Measurements from ENCODE around the gene WDR64. TPM values are rescaled to one million over a fixed set of nuclear protein-coding genes. Genes with fewer than 3 reads are reported as not detected.
"Not testable (repeated sequence)": the region's sequence is repeated elsewhere in the genome, so short reads cannot be mapped to it uniquely, and the experiment has no call there.

WDR64 gene
- total RNA-seq, 1 experiment from 2014 or later = not detected

DNA sequence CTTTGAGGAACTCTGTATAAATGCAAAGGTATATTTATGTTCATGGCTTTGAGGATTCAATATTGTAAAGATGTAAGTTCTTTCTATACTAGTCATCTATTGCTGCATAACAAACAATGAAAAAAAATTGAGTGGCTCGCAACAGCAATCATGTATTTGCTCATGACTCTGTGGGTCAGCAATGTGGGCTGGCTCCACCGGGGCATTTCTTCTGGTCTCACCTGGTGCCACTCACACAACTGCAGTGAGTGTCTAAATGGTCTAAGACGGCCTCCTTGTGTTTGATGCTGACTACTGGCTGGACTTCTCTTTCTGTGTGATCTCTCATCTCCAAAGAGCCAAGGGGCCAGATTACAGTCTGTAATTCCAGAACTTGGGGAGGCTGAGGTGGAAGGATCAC lies 150.8 kb downstream of the WDR64 start:
- ChIA-PET POLR2A (no interaction called here), CTCF (no interaction called here)
- Mint-ChIP-seq H3K4me3 (ENCODE audit: unreplicated experiment) (no peak overlapping the region), H3K27ac (ENCODE audit: unreplicated experiment) (no peak overlapping the region), H3K4me1 (ENCODE audit: low read depth, unreplicated experiment) (no peaks in the 10 kb centered on the region), H3K36me3 (ENCODE audit: insufficient read depth, unreplicated experiment) (no peaks in the 10 kb centered on the region), H3K9me3 (ENCODE audit: unreplicated experiment) (no peaks in the 10 kb centered on the region), H3K27me3 (ENCODE audit: insufficient read depth, unreplicated experiment) (peaks cover 3% of the 10 kb centered on the region)
- BruUV-seq (replicated peaks) = no TSS peak
- Histone ChIP-seq H3K4me3 (ENCODE audit: low read depth, low read length) (no peak overlapping the region), H3K36me3 (ENCODE audit: control insufficient read depth, insufficient read depth, low read length) (no peaks in the 10 kb centered on the region), H3K27me3 (replicated peaks; ENCODE audit: control insufficient read depth, insufficient read depth, low read length) (no peaks in the 10 kb centered on the region), H3K4me1 (no peaks in the 10 kb centered on the region), H3K9me3 (no peaks in the 10 kb centered on the region; the same call in 1 of the 2 replicates)
- DNase-seq = peak in 1 of 2 experiments; percentile 1
- TF ChIP-seq, protein P1, sequence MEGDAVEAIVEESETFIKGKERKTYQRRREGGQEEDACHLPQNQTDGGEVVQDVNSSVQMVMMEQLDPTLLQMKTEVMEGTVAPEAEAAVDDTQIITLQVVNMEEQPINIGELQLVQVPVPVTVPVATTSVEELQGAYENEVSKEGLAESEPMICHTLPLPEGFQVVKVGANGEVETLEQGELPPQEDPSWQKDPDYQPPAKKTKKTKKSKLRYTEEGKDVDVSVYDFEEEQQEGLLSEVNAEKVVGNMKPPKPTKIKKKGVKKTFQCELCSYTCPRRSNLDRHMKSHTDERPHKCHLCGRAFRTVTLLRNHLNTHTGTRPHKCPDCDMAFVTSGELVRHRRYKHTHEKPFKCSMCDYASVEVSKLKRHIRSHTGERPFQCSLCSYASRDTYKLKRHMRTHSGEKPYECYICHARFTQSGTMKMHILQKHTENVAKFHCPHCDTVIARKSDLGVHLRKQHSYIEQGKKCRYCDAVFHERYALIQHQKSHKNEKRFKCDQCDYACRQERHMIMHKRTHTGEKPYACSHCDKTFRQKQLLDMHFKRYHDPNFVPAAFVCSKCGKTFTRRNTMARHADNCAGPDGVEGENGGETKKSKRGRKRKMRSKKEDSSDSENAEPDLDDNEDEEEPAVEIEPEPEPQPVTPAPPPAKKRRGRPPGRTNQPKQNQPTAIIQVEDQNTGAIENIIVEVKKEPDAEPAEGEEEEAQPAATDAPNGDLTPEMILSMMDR (IDR thresholded peaks at IDR 0.05; ENCODE audit: insufficient read depth in 1 of 2, low read depth in 1 of 2, low read length in 1 of 2, severe bottlenecking in 1 of 2, unreplicated experiment in 1 of 2) = no peak
- intact Hi-C loops (cut with micrococcal nuclease; ENCODE audit: unreplicated experiment) = no loop called here

- H3K27me3 Mint-ChIP-seq (ENCODE audit: insufficient read depth, unreplicated experiment); H3K27ac Mint-ChIP-seq (ENCODE audit: unreplicated experiment); BruUV-seq (replicated peaks); CTCF ChIA-PET; H3K4me3 Mint-ChIP-seq (ENCODE audit: unreplicated experiment); H3K9me3 ChIP-seq; H3K9me3 Mint-ChIP-seq (ENCODE audit: unreplicated experiment); intact Hi-C loops (cut with micrococcal nuclease; ENCODE audit: unreplicated experiment); H3K36me3 ChIP-seq (ENCODE audit: control insufficient read depth, insufficient read depth, low read length); H3K4me3 ChIP-seq (ENCODE audit: low read depth, low read length); DNase-seq; H3K27me3 ChIP-seq (replicated peaks; ENCODE audit: control insufficient read depth, insufficient read depth, low read length); H3K4me1 ChIP-seq; POLR2A ChIA-PET; H3K4me1 Mint-ChIP-seq (ENCODE audit: low read depth, unreplicated experiment); H3K36me3 Mint-ChIP-seq (ENCODE audit: insufficient read depth, unreplicated experiment): not testable (repeated sequence)
Measured at GRCh38 chr1:241804706-241805105, 152.6 kb downstream of the WDR64 start.

GRCh38 chr1:241808265-241808664 lies 156.2 kb downstream of the WDR64 start:
- Histone ChIP-seq H3K4me1 (no peaks in the 10 kb centered on the region), H3K36me3 (ENCODE audit: control insufficient read depth, insufficient read depth, low read length) (no peaks in the 10 kb centered on the region), H3K9me3 (no peaks in the 10 kb centered on the region), H3K4me3 (ENCODE audit: low read depth, low read length) (no peak overlapping the region), H3K27me3 (replicated peaks; ENCODE audit: control insufficient read depth, insufficient read depth, low read length) (no peaks in the 10 kb centered on the region)
- ChIA-PET CTCF (no interaction called here), POLR2A (no interaction called here)
- no peaks in the 10 kb centered on the region for H3K9me3 Mint-ChIP-seq (ENCODE audit: unreplicated experiment)
- H3K4me1 Mint-ChIP-seq (ENCODE audit: low read depth, unreplicated experiment) = no peaks in the 10 kb centered on the region
- no TSS peak for BruUV-seq (replicated peaks)
- H3K27ac Mint-ChIP-seq (ENCODE audit: unreplicated experiment) = no peak overlapping the region
- TF ChIP-seq, protein P1 (IDR thresholded peaks at IDR 0.05; ENCODE audit: insufficient read depth in 1 of 2, low read depth in 1 of 2, low read length in 1 of 2, severe bottlenecking in 1 of 2, unreplicated experiment in 1 of 2) = no peak
- DNase-seq = no peak
- intact Hi-C loops (cut with micrococcal nuclease; ENCODE audit: unreplicated experiment) = no loop called here
- H3K27me3 Mint-ChIP-seq (ENCODE audit: insufficient read depth, unreplicated experiment) = peaks cover 3% of the 10 kb centered on the region
- H3K36me3 Mint-ChIP-seq (ENCODE audit: insufficient read depth, unreplicated experiment) = no peaks in the 10 kb centered on the region
- H3K4me3 Mint-ChIP-seq (ENCODE audit: unreplicated experiment) = no peak overlapping the region

DNA sequence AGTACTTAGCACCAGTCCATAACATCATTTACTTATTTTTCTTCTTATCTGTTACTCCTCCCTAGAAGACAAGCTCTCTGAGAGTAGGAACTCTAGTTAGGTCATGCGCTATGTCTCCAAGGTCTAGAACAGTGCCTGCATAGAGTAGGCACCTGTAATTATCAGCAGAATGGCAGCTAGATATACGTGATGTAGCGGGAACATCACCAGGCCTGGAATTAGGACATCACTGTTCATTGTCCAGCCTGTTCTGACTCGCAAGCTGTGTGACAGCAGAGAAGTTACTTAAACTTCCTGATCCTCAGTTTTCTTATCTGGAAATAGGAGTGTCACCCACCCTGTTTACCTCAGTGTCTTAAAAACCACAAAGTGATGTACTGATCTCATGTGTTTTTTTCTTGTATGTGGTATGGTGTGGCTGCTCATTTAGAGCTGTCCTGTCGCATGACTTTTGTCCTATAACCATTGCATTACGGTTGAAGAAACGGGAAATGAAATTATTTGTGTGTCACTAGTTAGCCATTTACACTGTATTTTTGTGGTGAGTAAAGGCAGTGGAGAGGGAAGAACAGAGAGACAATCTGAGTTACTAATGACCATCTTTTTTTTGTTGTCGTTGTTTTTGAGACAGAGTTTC lies 158.8 kb downstream of the WDR64 start:
- CTCF ChIA-PET = no interaction called here
- Mint-ChIP-seq H3K9me3 (ENCODE audit: unreplicated experiment) (no peaks in the 10 kb centered on the region), H3K4me3 (ENCODE audit: unreplicated experiment) (no peak overlapping the region), H3K36me3 (ENCODE audit: insufficient read depth, unreplicated experiment) (no peaks in the 10 kb centered on the region), H3K4me1 (ENCODE audit: low read depth, unreplicated experiment) (no peaks in the 10 kb centered on the region), H3K27ac (ENCODE audit: unreplicated experiment) (no peak overlapping the region), H3K27me3 (ENCODE audit: insufficient read depth, unreplicated experiment) (peaks cover 3% of the 10 kb centered on the region)
- POLR2A ChIA-PET = no interaction called here
- TF ChIP-seq, protein P1 (IDR thresholded peaks at IDR 0.05; ENCODE audit: insufficient read depth in 1 of 2, low read depth in 1 of 2, low read length in 1 of 2, severe bottlenecking in 1 of 2, unreplicated experiment in 1 of 2) = no peak
- no peak for DNase-seq
- Histone ChIP-seq H3K36me3 (ENCODE audit: control insufficient read depth, insufficient read depth, low read length) (no peaks in the 10 kb centered on the region), H3K4me1 (no peaks in the 10 kb centered on the region), H3K4me3 (ENCODE audit: low read depth, low read length) (no peak overlapping the region), H3K9me3 (no peaks in the 10 kb centered on the region), H3K27me3 (replicated peaks; ENCODE audit: control insufficient read depth, insufficient read depth, low read length) (no peaks in the 10 kb centered on the region)
- BruUV-seq (replicated peaks) = no TSS peak
- intact Hi-C loops (cut with micrococcal nuclease; ENCODE audit: unreplicated experiment) = no loop called here

Measured in Caco-2 (cell line).